ENCODE measurements around the gene MAMDC2. TPM values are rescaled to one million over a fixed set of nuclear protein-coding genes. Genes with fewer than 3 reads are reported as not detected.

MAMDC2 gene, protein sequence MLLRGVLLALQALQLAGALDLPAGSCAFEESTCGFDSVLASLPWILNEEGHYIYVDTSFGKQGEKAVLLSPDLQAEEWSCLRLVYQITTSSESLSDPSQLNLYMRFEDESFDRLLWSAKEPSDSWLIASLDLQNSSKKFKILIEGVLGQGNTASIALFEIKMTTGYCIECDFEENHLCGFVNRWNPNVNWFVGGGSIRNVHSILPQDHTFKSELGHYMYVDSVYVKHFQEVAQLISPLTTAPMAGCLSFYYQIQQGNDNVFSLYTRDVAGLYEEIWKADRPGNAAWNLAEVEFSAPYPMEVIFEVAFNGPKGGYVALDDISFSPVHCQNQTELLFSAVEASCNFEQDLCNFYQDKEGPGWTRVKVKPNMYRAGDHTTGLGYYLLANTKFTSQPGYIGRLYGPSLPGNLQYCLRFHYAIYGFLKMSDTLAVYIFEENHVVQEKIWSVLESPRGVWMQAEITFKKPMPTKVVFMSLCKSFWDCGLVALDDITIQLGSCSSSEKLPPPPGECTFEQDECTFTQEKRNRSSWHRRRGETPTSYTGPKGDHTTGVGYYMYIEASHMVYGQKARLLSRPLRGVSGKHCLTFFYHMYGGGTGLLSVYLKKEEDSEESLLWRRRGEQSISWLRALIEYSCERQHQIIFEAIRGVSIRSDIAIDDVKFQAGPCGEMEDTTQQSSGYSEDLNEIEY
- polyA plus RNA-seq (2011; rRNA removed) (8.9 and 10.4 TPM in 2 replicates), polyA minus RNA-seq (2011; rRNA and poly(A)+ RNA removed) (7.4 and 7.7 TPM in 2 replicates)

DNA sequence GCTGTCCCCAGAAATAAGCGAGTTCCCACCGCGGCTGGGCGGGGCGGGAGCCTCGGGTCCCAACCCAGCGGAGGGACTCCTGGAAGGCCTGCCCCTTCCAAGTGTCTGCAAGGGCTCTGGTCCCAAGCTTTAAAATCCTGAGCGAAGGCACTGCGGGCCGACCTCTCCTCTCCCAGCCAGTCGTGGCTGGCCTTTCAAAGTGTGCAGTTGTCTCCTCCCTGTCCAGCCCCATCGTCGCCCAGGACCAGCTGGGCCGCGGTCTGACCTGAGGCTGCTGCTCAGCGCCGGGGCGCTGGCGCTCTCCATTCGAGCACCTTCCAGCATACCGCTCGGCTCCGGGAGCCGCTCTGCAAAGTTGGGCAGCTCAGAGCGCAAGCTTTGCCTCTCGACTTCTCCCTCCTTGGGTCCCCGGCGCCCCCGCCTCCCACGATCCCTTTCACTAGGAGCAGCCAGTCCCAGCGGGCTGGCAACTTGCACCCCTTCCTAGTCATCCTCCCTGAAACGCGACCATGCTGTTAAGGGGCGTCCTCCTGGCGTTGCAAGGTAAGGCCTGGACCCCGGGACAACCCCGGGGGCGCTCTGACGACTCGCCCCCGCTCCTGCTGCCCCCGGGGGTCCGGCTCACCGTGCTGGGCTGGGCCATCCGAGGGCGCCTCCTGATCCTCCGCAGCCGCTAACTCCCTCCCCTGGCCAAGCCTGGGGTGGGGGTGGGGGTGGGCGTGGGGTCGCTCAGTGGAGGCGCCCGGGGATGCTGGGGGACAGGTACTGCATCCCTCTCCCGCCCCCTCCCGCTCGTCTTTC lies at the start of gene MAMDC2:
Gene MAMDC2, plus strand, starts transcription at position 160 of the 801 bp plus-strand sequence. Its CDS starts 350 bp downstream, at position 510.
- Histone ChIP-seq H3K27ac (ENCODE audit: low read depth, low read length) (no peak within 1 kb of the TSS), H3K27me3 (ENCODE audit: control insufficient read depth, insufficient read depth, low read length) (no peaks in the 10 kb centered on the region), H3K4me3 (ENCODE audit: low read depth, low read length) (peak within 1 kb of the TSS; percentile 65), H3K9me3 (ENCODE audit: control insufficient read depth, insufficient read depth, low read length) (no peaks in the 10 kb centered on the region)
- no peak for DNase-seq (ENCODE audit: low read depth, low spot score)
- POLR2A ChIA-PET, result interaction anchor here (0.6 to 1.9 kb wide), 4 partner anchors 23 to 98 kb away, joined by 3 to 5 read pairs (median 4); no protein-coding TSS in a partner anchor
- CTCF ChIA-PET, result interaction anchor here (1.2 to 1.4 kb wide), 2 partner anchors 67 to 69 kb away, joined by 4 read pairs; no protein-coding TSS in a partner anchor
- no peak for TF ChIP-seq CTCF (IDR thresholded peaks at IDR 0.05; ENCODE audit: low read depth, low read length)

- H3K27ac ChIP-seq (ENCODE audit: low read depth, low read length), result no peak overlapping the region
- ChIA-PET CTCF (interaction anchor here (0.6 to 1.8 kb wide), 3 partner anchors 8 to 118 kb away, joined by 3 to 4 read pairs (median 4); no protein-coding TSS in a partner anchor), POLR2A (no interaction called here)
- no peaks in the 10 kb centered on the region for H3K9me3 ChIP-seq (ENCODE audit: control insufficient read depth, insufficient read depth, low read length)
- no peak overlapping the region for H3K4me3 ChIP-seq (ENCODE audit: low read depth, low read length)
- no peak for TF ChIP-seq CTCF (IDR thresholded peaks at IDR 0.05; ENCODE audit: low read depth, low read length)
- H3K27me3 ChIP-seq (ENCODE audit: control insufficient read depth, insufficient read depth, low read length), result no peaks in the 10 kb centered on the region
- DNase-seq (ENCODE audit: low read depth, low spot score), result no peak
These were observed 47.8 kb upstream of the MAMDC2 start for GRCh38 chr9:69995846-69996245.

- H3K27me3 ChIP-seq (ENCODE audit: control insufficient read depth, insufficient read depth, low read length), result no peaks in the 10 kb centered on the region
- H3K4me3 ChIP-seq (ENCODE audit: low read depth, low read length), result no peak overlapping the region
- ChIA-PET CTCF (interaction anchor here (1.8 kb wide), 1 partner anchor 117 kb away, joined by 4 read pairs; no protein-coding TSS in a partner anchor), POLR2A (no interaction called here)
- DNase-seq (ENCODE audit: low read depth, low spot score), result no peak
- no peak overlapping the region for H3K27ac ChIP-seq (ENCODE audit: low read depth, low read length)
- H3K9me3 ChIP-seq (ENCODE audit: control insufficient read depth, insufficient read depth, low read length), result no peaks in the 10 kb centered on the region
- no peak for TF ChIP-seq CTCF (IDR thresholded peaks at IDR 0.05; ENCODE audit: low read depth, low read length)
These were observed 46.7 kb upstream of the MAMDC2 start for GRCh38 chr9:69996967-69997366.

DNA sequence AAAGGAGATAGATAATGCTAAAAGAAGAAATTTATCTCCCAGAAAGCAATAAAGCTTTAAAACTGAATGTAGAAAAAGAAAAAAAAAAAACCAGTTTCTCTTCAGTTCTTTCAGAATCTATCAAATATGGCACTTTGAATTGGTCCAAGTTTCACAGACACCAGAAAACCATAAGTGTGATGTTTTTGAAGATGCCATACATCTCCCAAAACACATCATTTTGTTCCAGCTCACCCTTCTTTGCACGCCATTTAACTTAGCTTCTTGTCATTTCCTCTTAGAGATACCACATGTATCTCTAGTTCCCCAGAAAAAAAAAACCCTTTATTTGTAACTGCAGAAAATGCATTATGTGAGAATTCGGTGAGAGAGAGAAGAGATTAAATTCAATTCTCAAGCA lies 46.1 kb upstream of the MAMDC2 start:
- POLR2A ChIA-PET, result interaction anchor here (0.6 kb wide), 1 partner anchor 49 kb away, joined by 3 read pairs; no protein-coding TSS in a partner anchor

More for the DNA sequence above, 46.1 kb upstream of the MAMDC2 start:
- H3K27me3 ChIP-seq (ENCODE audit: control insufficient read depth, insufficient read depth, low read length), result no peaks in the 10 kb centered on the region
- no peak overlapping the region for H3K27ac ChIP-seq (ENCODE audit: low read depth, low read length)
- no peaks in the 10 kb centered on the region for H3K9me3 ChIP-seq (ENCODE audit: control insufficient read depth, insufficient read depth, low read length)
- CTCF ChIA-PET, result no interaction called here
- DNase-seq (ENCODE audit: low read depth, low spot score), result no peak
- TF ChIP-seq CTCF (IDR thresholded peaks at IDR 0.05; ENCODE audit: low read depth, low read length), result no peak
- no peak overlapping the region for H3K4me3 ChIP-seq (ENCODE audit: low read depth, low read length)
